HepG2 (cell line): ENCODE data around the gene AGMO. TPM values are rescaled to one million over a fixed set of nuclear protein-coding genes. Genes with fewer than 3 reads are reported as not detected.

Experiments used
- ATAC-seq: fragments of 200-7000 bp; cut with Tn5 transposase; 3 replicates; pipeline ENCODE4 v1.9.1; 2020; ENCODE audit warnings: mild to moderate bottlenecking, moderate library complexity
- BruUV-seq: library from RNA; stranded (reverse); fragments of 400-500 nt; replicated peaks from 2 replicates; lab custom pipeline; 2021; lab: Mats Ljungman, UMichigan
- CTCF ChIA-PET: fragments of 300-600 bp; formaldehyde crosslinking; extraction: SDS; loops from one replicate; lab custom pipeline; 2021; ENCODE audit warnings: low total read pairs, inconsistent platforms, low intra/inter-chr PET ratio; lab: Yijun Ruan, JAX
- POLR2A ChIA-PET: fragments of 350-600 bp; sonication (Branson Sonifier 250); formaldehyde crosslinking; loops from one replicate; lab custom pipeline; 2020; ENCODE audit warnings: antibody characterized with exemption, inconsistent platforms; lab: Yijun Ruan, JAX
- DNase-seq: peaks from one replicate; pipeline ENCODE4 v3.0.0-alpha.2; 2015; ENCODE audit warnings: low spot score
- FAIRE-seq: peaks from 3 replicates; lab custom pipeline; 2011; peaks lifted over from hg19 to GRCh38; lab: Jason Lieb, UNC
- H2AFZ ChIP-seq: one replicate; pipeline ENCODE4 v1.6.1; 2011; ENCODE audit warnings: low read length, inconsistent platforms
- H3K27ac ChIP-seq: fragments of 300-600 bp; 3 replicates; pipeline ENCODE4 v1.8.0; 2011; ENCODE audit warnings: mixed run types, mild to moderate bottlenecking, mixed read lengths, low read length, inconsistent platforms; ENCODE audit not compliant: insufficient read depth; ENCODE audit errors: extremely low read length
- H3K27me3 ChIP-seq, 2 experiments: fragments of 200-600 bp in 1 of 2; 2 replicates in 1 of 2; 3 replicates in 1 of 2; pipeline versions ENCODE4 v1.6.0 to v1.8.0; 2011; ENCODE audit warnings: low read length in 2 of 2, mild to moderate bottlenecking in 2 of 2, moderate library complexity in 2 of 2, inconsistent platforms in 1 of 2; ENCODE audit not compliant: insufficient read depth in 2 of 2, control insufficient read depth in 1 of 2
- H3K36me3 ChIP-seq, 2 experiments: fragments of 200-600 bp in 1 of 2; replicated peaks in 1 of 2; 2 replicates in 1 of 2; 3 replicates in 1 of 2; pipeline versions ENCODE4 v1.5.1 to v1.8.0; 2011; ENCODE audit warnings: low read length in 2 of 2, inconsistent platforms in 1 of 2; ENCODE audit not compliant: insufficient read depth in 2 of 2, control insufficient read depth in 1 of 2
- H3K4me1 ChIP-seq: 2 replicates; pipeline ENCODE4 v1.5.1; 2012; ENCODE audit warnings: low read length, inconsistent platforms; ENCODE audit not compliant: insufficient read depth
- H3K4me2 ChIP-seq: 2 replicates; pipeline ENCODE4 v1.6.0; 2011; ENCODE audit warnings: low read depth, low read length, inconsistent platforms
- H3K4me3 ChIP-seq, 3 experiments: fragments of 200-600 bp in 1 of 3; sonication (generic), shearing (Covaris generic) in 1 of 3; replicated peaks in 1 of 3; 2 replicates each; pipeline ENCODE4 v1.5.1; 2011 to 2016; ENCODE audit warnings: low read length in 3 of 3, inconsistent platforms in 2 of 3, low read depth in 2 of 3, mild to moderate bottlenecking in 2 of 3, control low read depth in 1 of 3, mixed read lengths in 1 of 3; ENCODE audit not compliant: insufficient read depth in 1 of 3
- H3K79me2 ChIP-seq: one replicate; pipeline ENCODE4 v1.6.1; 2011; ENCODE audit warnings: low read length, inconsistent platforms; ENCODE audit not compliant: insufficient read depth
- H3K9ac ChIP-seq: 2 replicates; pipeline ENCODE4 v1.6.0; 2011; ENCODE audit warnings: mild to moderate bottlenecking, low read depth, low read length, inconsistent platforms; ENCODE audit not compliant: insufficient read depth
- H3K9me3 ChIP-seq: 2 replicates; pipeline ENCODE4 v1.5.1; 2012; ENCODE audit warnings: mild to moderate bottlenecking, low read length
- H4K20me1 ChIP-seq: 2 replicates; pipeline ENCODE4 v1.6.0; 2011; ENCODE audit warnings: inconsistent platforms, mild to moderate bottlenecking, low read length, moderate library complexity; ENCODE audit not compliant: insufficient read depth
- EZH2 ChIP-seq: conservative IDR thresholded peaks from 2 replicates; pipeline ENCODE4 v1.6.1; 2012; ENCODE audit warnings: mild to moderate bottlenecking, low read depth, low read length, moderate library complexity
- STAG1 ChIP-seq: sonication (generic); formaldehyde crosslinking; IDR thresholded peaks from 2 replicates; pipeline ENCODE4 v1.4.0; 2020; ENCODE audit warnings: missing genetic modification reagents
- TFDP1 ChIP-seq: IDR thresholded peaks from 2 replicates; pipeline ENCODE4 v1.6.1; 2016; ENCODE audit warnings: missing compliant biosample characterization, missing genetic modification reagents, borderline replicate concordance
- TOE1 ChIP-seq: sonication (generic); formaldehyde crosslinking; IDR thresholded peaks from 2 replicates; pipeline ENCODE4 v1.4.0; 2020; ENCODE audit warnings: mild to moderate bottlenecking, missing genetic modification reagents
- ZNF234 ChIP-seq: sonication (generic); formaldehyde crosslinking; conservative IDR thresholded peaks from 2 replicates; pipeline ENCODE4 v1.5.1; 2020; ENCODE audit warnings: mild to moderate bottlenecking, missing genetic modification reagents
- ZNF367 ChIP-seq: sonication (generic); formaldehyde crosslinking; IDR thresholded peaks from 2 replicates; pipeline ENCODE4 v1.4.0; 2020; ENCODE audit warnings: missing genetic modification reagents, borderline replicate concordance
- ZSCAN9 ChIP-seq: IDR thresholded peaks from 2 replicates; pipeline ENCODE4 v1.6.1; 2016; ENCODE audit warnings: borderline replicate concordance
- WGBS: methylation state at CpG from one replicate; pipeline ENCODE4 v1.1.6; 2017; ENCODE audit warnings: low lambda C conversion rate; 5-methylcytosine and 5-hydroxymethylcytosine counted together
- in situ Hi-C: cut with HindIII; loops from 2 replicates; pipeline ENCODE4 v1.10.0; 2017; ENCODE audit warnings: low pct_unique_long_range_greater_than_20kb; ENCODE audit not compliant: extremely low pct_ligation_motif_present
- intact Hi-C: fragments of 100-400 bp; cut with micrococcal nuclease; formaldehyde crosslinking; loops from one replicate; pipeline ENCODE4 v1.10.0; 2022; ENCODE audit not compliant: unreplicated experiment
- polyA plus RNA-seq, 8 experiments: library from polyadenylated mRNA; depleted of rRNA in 3 of 8; stranded (reverse) in 7 of 8; unstranded in 1 of 8; fragments of >200 nt; fragmentation: Illumina TruSeq in 4 of 8; extraction: Trizol in 4 of 8; gene quantifications; 2 replicates each; pipeline versions ENCODE4 v1.2.1 to v1.2.3, GENCODE V29; 2011 to 2016; ENCODE audit warnings: low read depth in 4 of 8, missing spikeins in 1 of 8, mixed read lengths in 1 of 8; ENCODE audit not compliant: insufficient read depth in 1 of 8
- total RNA-seq, 5 experiments: library from RNA; depleted of rRNA; stranded (reverse); fragments of >200 nt; fragmentation: Illumina TruSeq; extraction: Trizol; gene quantifications; 2 replicates each; pipeline ENCODE4 v1.2.3, GENCODE V29; 2016; ENCODE audit warnings: low read depth in 1 of 5
- TF ChIP-seq, protein P1 (sequence below): sonication (generic); formaldehyde crosslinking; IDR thresholded peaks from 2 replicates; pipeline ENCODE4 v1.4.0; 2020; ENCODE audit warnings: missing genetic modification reagents

Gene AGMO
- total and polyA plus RNA-seq, 2 of the 13 experiments (the other 11 are each of a cell fraction or from before 2014, with no cell fraction given): 0.22 to 0.50 TPM

- in situ Hi-C loops: no loop called here
- no peaks in the 10 kb centered on the region for H3K36me3 ChIP-seq
- H3K9ac ChIP-seq: no peak overlapping the region
- no peaks in the 10 kb centered on the region for H3K79me2 ChIP-seq
- WGBS: 0% methylated on average over 2 of the region's 4 CpGs
- ATAC-seq: no peak
- H3K4me3 ChIP-seq: no peak overlapping the region
- no TSS peak for BruUV-seq
- no peak for FAIRE-seq
- no peak for DNase-seq
- CTCF ChIA-PET: no interaction called here
- no peak overlapping the region for H3K4me2 ChIP-seq
- POLR2A ChIA-PET: no interaction called here
- no peaks in the 10 kb centered on the region for H3K27me3 ChIP-seq
- no peak overlapping the region for H2AFZ ChIP-seq
- intact Hi-C loops: no loop called here
- H3K27ac ChIP-seq: no peak overlapping the region
- H4K20me1 ChIP-seq: no peaks in the 10 kb centered on the region
- H3K9me3 ChIP-seq: peaks cover 35% of the 10 kb centered on the region
- no peaks in the 10 kb centered on the region for H3K4me1 ChIP-seq
- TF ChIP-seq ZNF234 (no peak), TFDP1 (CRISPR knock-in tag) (no peak), ZNF367 (no peak), STAG1 (no peak), ZSCAN9 (CRISPR knock-in tag) (no peak), EZH2 (no peak), TOE1 (CRISPR knock-in tag) (no peak)
- TF ChIP-seq, protein P1, sequence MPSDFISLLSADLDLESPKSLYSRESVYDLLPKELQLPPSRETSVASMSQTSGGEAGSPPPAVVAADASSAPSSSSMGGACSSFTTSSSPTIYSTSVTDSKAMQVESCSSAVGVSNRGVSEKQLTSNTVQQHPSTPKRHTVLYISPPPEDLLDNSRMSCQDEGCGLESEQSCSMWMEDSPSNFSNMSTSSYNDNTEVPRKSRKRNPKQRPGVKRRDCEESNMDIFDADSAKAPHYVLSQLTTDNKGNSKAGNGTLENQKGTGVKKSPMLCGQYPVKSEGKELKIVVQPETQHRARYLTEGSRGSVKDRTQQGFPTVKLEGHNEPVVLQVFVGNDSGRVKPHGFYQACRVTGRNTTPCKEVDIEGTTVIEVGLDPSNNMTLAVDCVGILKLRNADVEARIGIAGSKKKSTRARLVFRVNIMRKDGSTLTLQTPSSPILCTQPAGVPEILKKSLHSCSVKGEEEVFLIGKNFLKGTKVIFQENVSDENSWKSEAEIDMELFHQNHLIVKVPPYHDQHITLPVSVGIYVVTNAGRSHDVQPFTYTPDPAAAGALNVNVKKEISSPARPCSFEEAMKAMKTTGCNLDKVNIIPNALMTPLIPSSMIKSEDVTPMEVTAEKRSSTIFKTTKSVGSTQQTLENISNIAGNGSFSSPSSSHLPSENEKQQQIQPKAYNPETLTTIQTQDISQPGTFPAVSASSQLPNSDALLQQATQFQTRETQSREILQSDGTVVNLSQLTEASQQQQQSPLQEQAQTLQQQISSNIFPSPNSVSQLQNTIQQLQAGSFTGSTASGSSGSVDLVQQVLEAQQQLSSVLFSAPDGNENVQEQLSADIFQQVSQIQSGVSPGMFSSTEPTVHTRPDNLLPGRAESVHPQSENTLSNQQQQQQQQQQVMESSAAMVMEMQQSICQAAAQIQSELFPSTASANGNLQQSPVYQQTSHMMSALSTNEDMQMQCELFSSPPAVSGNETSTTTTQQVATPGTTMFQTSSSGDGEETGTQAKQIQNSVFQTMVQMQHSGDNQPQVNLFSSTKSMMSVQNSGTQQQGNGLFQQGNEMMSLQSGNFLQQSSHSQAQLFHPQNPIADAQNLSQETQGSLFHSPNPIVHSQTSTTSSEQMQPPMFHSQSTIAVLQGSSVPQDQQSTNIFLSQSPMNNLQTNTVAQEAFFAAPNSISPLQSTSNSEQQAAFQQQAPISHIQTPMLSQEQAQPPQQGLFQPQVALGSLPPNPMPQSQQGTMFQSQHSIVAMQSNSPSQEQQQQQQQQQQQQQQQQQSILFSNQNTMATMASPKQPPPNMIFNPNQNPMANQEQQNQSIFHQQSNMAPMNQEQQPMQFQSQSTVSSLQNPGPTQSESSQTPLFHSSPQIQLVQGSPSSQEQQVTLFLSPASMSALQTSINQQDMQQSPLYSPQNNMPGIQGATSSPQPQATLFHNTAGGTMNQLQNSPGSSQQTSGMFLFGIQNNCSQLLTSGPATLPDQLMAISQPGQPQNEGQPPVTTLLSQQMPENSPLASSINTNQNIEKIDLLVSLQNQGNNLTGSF: no peak
- TF ChIP-seq, all 625 proteins: peak for 0
Observed at GRCh38 chr7:15600298-15600697, 38.5 kb upstream of the AGMO start.
